ENCODE results near the gene ELK4. TPM values are rescaled to one million over a fixed set of nuclear protein-coding genes. Genes with fewer than 3 reads are reported as not detected.

Gene ELK4
- polyA plus RNA-seq, 2 of the 4 experiments (the other 2 are of a cell fraction): 5.8 to 11.9 TPM

DNA sequence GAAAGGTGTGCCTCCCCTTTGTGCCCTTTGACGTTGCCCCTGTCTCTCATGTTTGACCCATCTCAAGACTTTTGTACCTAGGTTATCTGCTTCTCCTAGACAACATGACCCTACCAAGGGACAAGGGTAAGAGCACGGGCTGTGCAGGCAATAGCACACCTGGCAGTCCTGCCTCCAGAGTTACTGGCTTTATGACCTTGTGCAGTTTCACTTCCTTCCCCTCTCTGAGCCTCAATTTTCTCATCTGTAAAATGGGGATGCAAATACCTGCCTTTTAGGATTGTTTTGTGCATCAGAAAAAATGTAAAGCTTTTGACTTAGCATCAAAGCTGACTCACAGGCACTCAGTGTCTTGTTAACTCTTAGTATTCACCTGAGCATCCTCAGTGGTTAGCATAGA, 36.4 kb downstream of the ELK4 start:
- POLR2A ChIA-PET: interaction anchor here (1.0 kb wide), 1 partner anchor 37 kb away, joined by 3 read pairs; no protein-coding TSS in a partner anchor
- Histone ChIP-seq H3K4me1 (no peaks in the 10 kb centered on the region), H3K4me2 (no peak overlapping the region), H3K27ac (no peak overlapping the region), H3K9me3 (no peaks in the 10 kb centered on the region), H3K4me3 (no peak overlapping the region)
- CTCF ChIA-PET: interaction anchor here (1.1 to 12.3 kb wide), 7 partner anchors 42 to 199 kb away, joined by 3 to 423 read pairs (median 4); partner anchors contain the start of gene ELK4
- WGBS (ENCODE audit: missing lambda C conversion rate): 50% methylated on average over 2 of the region's 2 CpGs
- TF ChIP-seq POLR2AphosphoS2 (conservative IDR thresholded peaks at IDR 0.05; ENCODE audit: low read length) (no peak), HOXA7 (CRISPR knock-in tag; IDR thresholded peaks at IDR 0.05) (no peak), ZFP36 (IDR thresholded peaks at IDR 0.05; ENCODE audit: borderline replicate concordance, partially characterized antibody) (no peak), TFCP2L1 (CRISPR knock-in tag; IDR thresholded peaks at IDR 0.05) (no peak), MAZ (IDR thresholded peaks at IDR 0.05; ENCODE audit: borderline replicate concordance, low read depth, low read length) (no peak)
- DNase-seq (ENCODE audit: low read depth in 1 of 2, low spot score in 1 of 2) (no peak), ATAC-seq (no peak), FAIRE-seq (no peak)

DNA sequence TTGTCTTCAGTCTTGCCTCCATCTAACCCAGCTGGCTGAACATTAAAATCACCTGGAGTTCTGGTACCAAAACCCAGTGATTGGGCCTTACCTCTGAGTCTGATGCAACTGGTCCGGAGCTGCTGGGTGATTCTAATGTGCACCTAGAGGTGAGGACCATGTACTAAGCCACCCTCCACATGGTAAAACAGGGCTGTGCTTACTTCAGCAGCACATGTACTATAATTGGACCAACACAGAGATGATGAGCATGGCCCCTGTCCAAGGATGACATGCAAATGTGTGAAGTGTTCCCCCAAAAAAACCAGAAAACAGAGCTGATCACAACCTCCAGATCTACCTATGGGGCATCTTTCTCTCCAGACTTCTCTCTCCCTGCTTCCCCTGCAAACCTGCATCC, 37.0 kb downstream of the ELK4 start:
- FAIRE-seq: no peak
- Histone ChIP-seq H3K27ac (no peak overlapping the region), H3K9me3 (no peaks in the 10 kb centered on the region), H3K4me2 (no peak overlapping the region), H3K4me1 (no peaks in the 10 kb centered on the region), H3K4me3 (no peak overlapping the region)
- TF ChIP-seq HOXA7 (CRISPR knock-in tag; IDR thresholded peaks at IDR 0.05) (no peak), HES2 (IDR thresholded peaks at IDR 0.05) (no peak), ZC3H11A (IDR thresholded peaks at IDR 0.05) (no peak), MAFK (IDR thresholded peaks at IDR 0.05; ENCODE audit: partially characterized antibody) (no peak), KDM5A (IDR thresholded peaks at IDR 0.05) (no peak), RNF2 (IDR thresholded peaks at IDR 0.05; ENCODE audit: borderline replicate concordance, low read depth) (no peak), GATA3 (IDR thresholded peaks at IDR 0.05; ENCODE audit: borderline replicate concordance) (no peak), POLR2A (IDR thresholded peaks at IDR 0.05; ENCODE audit: low read length) (no peak), SREBF2 (IDR thresholded peaks at IDR 0.05) (no peak), PHF8 (IDR thresholded peaks at IDR 0.05; ENCODE audit: borderline replicate concordance, low read depth) (no peak), RARB (CRISPR knock-in tag; IDR thresholded peaks at IDR 0.05) (no peak), RAD21 (conservative IDR thresholded peaks at IDR 0.05 in 1 of 2, IDR thresholded peaks at IDR 0.05 in 1 of 2) (no peak), BHLHE40 (IDR thresholded peaks at IDR 0.05; ENCODE audit: low read depth, low read length) (no peak)
- TF ChIP-seq, protein P1, sequence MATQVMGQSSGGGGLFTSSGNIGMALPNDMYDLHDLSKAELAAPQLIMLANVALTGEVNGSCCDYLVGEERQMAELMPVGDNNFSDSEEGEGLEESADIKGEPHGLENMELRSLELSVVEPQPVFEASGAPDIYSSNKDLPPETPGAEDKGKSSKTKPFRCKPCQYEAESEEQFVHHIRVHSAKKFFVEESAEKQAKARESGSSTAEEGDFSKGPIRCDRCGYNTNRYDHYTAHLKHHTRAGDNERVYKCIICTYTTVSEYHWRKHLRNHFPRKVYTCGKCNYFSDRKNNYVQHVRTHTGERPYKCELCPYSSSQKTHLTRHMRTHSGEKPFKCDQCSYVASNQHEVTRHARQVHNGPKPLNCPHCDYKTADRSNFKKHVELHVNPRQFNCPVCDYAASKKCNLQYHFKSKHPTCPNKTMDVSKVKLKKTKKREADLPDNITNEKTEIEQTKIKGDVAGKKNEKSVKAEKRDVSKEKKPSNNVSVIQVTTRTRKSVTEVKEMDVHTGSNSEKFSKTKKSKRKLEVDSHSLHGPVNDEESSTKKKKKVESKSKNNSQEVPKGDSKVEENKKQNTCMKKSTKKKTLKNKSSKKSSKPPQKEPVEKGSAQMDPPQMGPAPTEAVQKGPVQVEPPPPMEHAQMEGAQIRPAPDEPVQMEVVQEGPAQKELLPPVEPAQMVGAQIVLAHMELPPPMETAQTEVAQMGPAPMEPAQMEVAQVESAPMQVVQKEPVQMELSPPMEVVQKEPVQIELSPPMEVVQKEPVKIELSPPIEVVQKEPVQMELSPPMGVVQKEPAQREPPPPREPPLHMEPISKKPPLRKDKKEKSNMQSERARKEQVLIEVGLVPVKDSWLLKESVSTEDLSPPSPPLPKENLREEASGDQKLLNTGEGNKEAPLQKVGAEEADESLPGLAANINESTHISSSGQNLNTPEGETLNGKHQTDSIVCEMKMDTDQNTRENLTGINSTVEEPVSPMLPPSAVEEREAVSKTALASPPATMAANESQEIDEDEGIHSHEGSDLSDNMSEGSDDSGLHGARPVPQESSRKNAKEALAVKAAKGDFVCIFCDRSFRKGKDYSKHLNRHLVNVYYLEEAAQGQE (IDR thresholded peaks at IDR 0.05): no peak
- TF ChIP-seq, protein P2, sequence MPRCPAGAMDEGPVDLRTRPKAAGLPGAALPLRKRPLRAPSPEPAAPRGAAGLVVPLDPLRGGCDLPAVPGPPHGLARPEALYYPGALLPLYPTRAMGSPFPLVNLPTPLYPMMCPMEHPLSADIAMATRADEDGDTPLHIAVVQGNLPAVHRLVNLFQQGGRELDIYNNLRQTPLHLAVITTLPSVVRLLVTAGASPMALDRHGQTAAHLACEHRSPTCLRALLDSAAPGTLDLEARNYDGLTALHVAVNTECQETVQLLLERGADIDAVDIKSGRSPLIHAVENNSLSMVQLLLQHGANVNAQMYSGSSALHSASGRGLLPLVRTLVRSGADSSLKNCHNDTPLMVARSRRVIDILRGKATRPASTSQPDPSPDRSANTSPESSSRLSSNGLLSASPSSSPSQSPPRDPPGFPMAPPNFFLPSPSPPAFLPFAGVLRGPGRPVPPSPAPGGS (IDR thresholded peaks at IDR 0.05): no peak
- TF ChIP-seq, protein P3, sequence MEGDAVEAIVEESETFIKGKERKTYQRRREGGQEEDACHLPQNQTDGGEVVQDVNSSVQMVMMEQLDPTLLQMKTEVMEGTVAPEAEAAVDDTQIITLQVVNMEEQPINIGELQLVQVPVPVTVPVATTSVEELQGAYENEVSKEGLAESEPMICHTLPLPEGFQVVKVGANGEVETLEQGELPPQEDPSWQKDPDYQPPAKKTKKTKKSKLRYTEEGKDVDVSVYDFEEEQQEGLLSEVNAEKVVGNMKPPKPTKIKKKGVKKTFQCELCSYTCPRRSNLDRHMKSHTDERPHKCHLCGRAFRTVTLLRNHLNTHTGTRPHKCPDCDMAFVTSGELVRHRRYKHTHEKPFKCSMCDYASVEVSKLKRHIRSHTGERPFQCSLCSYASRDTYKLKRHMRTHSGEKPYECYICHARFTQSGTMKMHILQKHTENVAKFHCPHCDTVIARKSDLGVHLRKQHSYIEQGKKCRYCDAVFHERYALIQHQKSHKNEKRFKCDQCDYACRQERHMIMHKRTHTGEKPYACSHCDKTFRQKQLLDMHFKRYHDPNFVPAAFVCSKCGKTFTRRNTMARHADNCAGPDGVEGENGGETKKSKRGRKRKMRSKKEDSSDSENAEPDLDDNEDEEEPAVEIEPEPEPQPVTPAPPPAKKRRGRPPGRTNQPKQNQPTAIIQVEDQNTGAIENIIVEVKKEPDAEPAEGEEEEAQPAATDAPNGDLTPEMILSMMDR (IDR thresholded peaks at IDR 0.05): no peak
- CTCF ChIA-PET: interaction anchor here (1.1 to 12.3 kb wide), 9 partner anchors 18 to 198 kb away, joined by 3 to 423 read pairs (median 4); partner anchors contain the start of gene ELK4
- ATAC-seq: no peak
- WGBS (ENCODE audit: missing lambda C conversion rate): 83% methylated on average over 1 of the region's 1 CpG
- POLR2A ChIA-PET: no interaction called here
- DNase-seq (ENCODE audit: low read depth in 1 of 2, low spot score in 1 of 2): no peak
